ENCODE results near the gene CDC5L.
A peak's percentile ranks its signal among the peaks of the same experiment; 100 is the strongest.

The CDC5L gene

GRCh38 chr6:44388887-44389286 is 1.4 kb downstream of the CDC5L start:
- peaks cover 22% of the 10 kb centered on the region for H3K36me3 ChIP-seq (ENCODE audit: control insufficient read depth, insufficient read depth, low read length)
- H3K4me3 ChIP-seq (ENCODE audit: insufficient read depth, low read depth, low read length, poor library complexity, severe bottlenecking) = peak overlapping the region; percentile 83
- H3K27ac ChIP-seq (ENCODE audit: insufficient read depth, low read length, poor library complexity, severe bottlenecking) = no peak overlapping the region
- no peaks in the 10 kb centered on the region for H3K9me3 ChIP-seq (ENCODE audit: control insufficient read depth, low read length)
- H3K27me3 ChIP-seq (replicated peaks; ENCODE audit: control insufficient read depth, insufficient read depth, low read length, poor library complexity, severe bottlenecking) = no peaks in the 10 kb centered on the region
- no peak for DNase-seq
- H3K4me1 ChIP-seq (ENCODE audit: control insufficient read depth, insufficient read depth, low read length, poor library complexity, severe bottlenecking) = peaks cover 26% of the 10 kb centered on the region

GRCh38 chr6:44390158-44390683 is 2.7 kb downstream of the CDC5L start:
- H3K27me3 ChIP-seq (replicated peaks; ENCODE audit: control insufficient read depth, insufficient read depth, low read length, poor library complexity, severe bottlenecking) = no peaks in the 10 kb centered on the region
- no peak for DNase-seq

DNA sequence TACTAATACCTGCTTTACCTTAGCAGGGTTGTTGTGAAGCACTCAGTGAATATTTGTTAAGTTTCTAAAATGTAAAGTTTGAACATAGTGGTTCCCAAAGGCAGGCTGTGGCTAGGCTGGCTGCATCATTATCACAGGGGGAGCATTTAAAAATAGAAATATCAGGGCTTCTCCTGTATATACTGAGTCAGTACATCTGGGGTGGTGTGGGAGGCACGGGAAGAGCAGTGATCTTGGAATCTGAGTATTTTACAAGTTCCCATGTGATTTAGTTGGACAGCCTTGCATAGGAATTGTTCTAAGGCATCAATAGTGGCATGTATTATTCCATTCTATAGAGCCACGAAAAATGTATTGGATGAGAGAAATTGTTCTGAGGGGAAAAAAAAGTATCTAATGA is 8.0 kb downstream of the CDC5L start:
- Histone ChIP-seq H3K4me3 (ENCODE audit: insufficient read depth, low read depth, low read length, poor library complexity, severe bottlenecking) (no peak overlapping the region), H3K9me3 (ENCODE audit: control insufficient read depth, low read length) (no peaks in the 10 kb centered on the region), H3K27ac (ENCODE audit: insufficient read depth, low read length, poor library complexity, severe bottlenecking) (no peak overlapping the region), H3K27me3 (replicated peaks; ENCODE audit: control insufficient read depth, insufficient read depth, low read length, poor library complexity, severe bottlenecking) (no peaks in the 10 kb centered on the region), H3K4me1 (ENCODE audit: control insufficient read depth, insufficient read depth, low read length, poor library complexity, severe bottlenecking) (peaks cover 3% of the 10 kb centered on the region), H3K36me3 (ENCODE audit: control insufficient read depth, insufficient read depth, low read length) (peaks cover 73% of the 10 kb centered on the region)
- DNase-seq = no peak

More at GRCh38 chr6:44390158-44390683, 2.7 kb downstream of the CDC5L start:
- Histone ChIP-seq H3K9me3 (ENCODE audit: control insufficient read depth, low read length) (no peaks in the 10 kb centered on the region), H3K4me3 (ENCODE audit: insufficient read depth, low read depth, low read length, poor library complexity, severe bottlenecking) (no peak overlapping the region), H3K27ac (ENCODE audit: insufficient read depth, low read length, poor library complexity, severe bottlenecking) (no peak overlapping the region), H3K4me1 (ENCODE audit: control insufficient read depth, insufficient read depth, low read length, poor library complexity, severe bottlenecking) (peaks cover 26% of the 10 kb centered on the region), H3K36me3 (ENCODE audit: control insufficient read depth, insufficient read depth, low read length) (peaks cover 35% of the 10 kb centered on the region)

DNA sequence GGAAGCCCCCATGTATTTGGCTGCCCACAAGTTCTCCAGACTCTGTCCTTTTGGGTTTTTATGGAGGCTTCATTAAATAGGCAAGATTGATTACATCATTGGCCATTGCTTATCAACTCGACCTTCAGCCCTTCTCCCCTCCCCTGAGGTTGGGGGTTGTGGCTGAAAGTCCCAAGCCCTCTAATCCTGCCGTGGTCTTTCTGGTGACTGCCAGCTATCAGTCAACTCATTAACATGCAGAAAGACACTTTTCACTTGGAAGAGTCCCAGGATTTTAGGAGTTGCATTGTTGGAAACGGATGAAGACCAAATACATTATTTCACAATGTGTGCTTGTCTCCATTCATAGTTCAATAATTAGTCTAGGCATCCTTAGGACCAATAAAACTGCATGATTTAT is 9.5 kb downstream of the CDC5L start:
- Histone ChIP-seq H3K27ac (ENCODE audit: insufficient read depth, low read length, poor library complexity, severe bottlenecking) (no peak overlapping the region), H3K9me3 (ENCODE audit: control insufficient read depth, low read length) (no peaks in the 10 kb centered on the region), H3K4me3 (ENCODE audit: insufficient read depth, low read depth, low read length, poor library complexity, severe bottlenecking) (no peak overlapping the region), H3K4me1 (ENCODE audit: control insufficient read depth, insufficient read depth, low read length, poor library complexity, severe bottlenecking) (peaks cover 3% of the 10 kb centered on the region), H3K36me3 (ENCODE audit: control insufficient read depth, insufficient read depth, low read length) (peaks cover 77% of the 10 kb centered on the region), H3K27me3 (replicated peaks; ENCODE audit: control insufficient read depth, insufficient read depth, low read length, poor library complexity, severe bottlenecking) (no peaks in the 10 kb centered on the region)
- no peak for DNase-seq

GRCh38 chr6:44397424-44398164 is 10.1 kb downstream of the CDC5L start:
- Histone ChIP-seq H3K27ac (ENCODE audit: insufficient read depth, low read length, poor library complexity, severe bottlenecking) (no peak overlapping the region), H3K4me3 (ENCODE audit: insufficient read depth, low read depth, low read length, poor library complexity, severe bottlenecking) (no peak overlapping the region), H3K4me1 (ENCODE audit: control insufficient read depth, insufficient read depth, low read length, poor library complexity, severe bottlenecking) (peaks cover 3% of the 10 kb centered on the region), H3K36me3 (ENCODE audit: control insufficient read depth, insufficient read depth, low read length) (peaks cover 71% of the 10 kb centered on the region), H3K9me3 (ENCODE audit: control insufficient read depth, low read length) (no peaks in the 10 kb centered on the region), H3K27me3 (replicated peaks; ENCODE audit: control insufficient read depth, insufficient read depth, low read length, poor library complexity, severe bottlenecking) (no peaks in the 10 kb centered on the region)
- DNase-seq = no peak

DNA sequence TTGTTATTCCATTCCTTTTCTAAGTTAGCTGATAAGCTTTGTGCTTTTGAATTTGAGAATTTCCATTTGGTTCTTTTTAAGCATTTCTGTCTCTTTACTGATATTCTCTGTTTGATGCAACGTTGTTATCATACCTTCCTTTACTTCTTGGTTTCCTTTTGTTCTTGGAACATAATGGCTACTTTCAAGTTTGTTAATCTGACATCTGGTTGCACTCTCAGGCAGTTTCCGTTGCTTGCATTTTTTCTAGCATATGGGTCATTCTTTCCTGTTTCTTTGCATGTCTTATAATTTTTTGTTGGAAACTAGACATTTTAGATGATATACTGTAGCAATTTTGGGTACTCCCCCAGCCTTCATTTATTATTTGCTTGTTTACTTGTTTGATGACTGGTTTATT is 12.5 kb downstream of the CDC5L start:
- Histone ChIP-seq H3K9me3 (ENCODE audit: control insufficient read depth, low read length) (no peaks in the 10 kb centered on the region), H3K4me1 (ENCODE audit: control insufficient read depth, insufficient read depth, low read length, poor library complexity, severe bottlenecking) (peaks cover 3% of the 10 kb centered on the region), H3K4me3 (ENCODE audit: insufficient read depth, low read depth, low read length, poor library complexity, severe bottlenecking) (no peak overlapping the region), H3K27ac (ENCODE audit: insufficient read depth, low read length, poor library complexity, severe bottlenecking) (no peak overlapping the region), H3K36me3 (ENCODE audit: control insufficient read depth, insufficient read depth, low read length) (peaks cover 63% of the 10 kb centered on the region), H3K27me3 (replicated peaks; ENCODE audit: control insufficient read depth, insufficient read depth, low read length, poor library complexity, severe bottlenecking) (no peaks in the 10 kb centered on the region)
- DNase-seq = no peak

- Histone ChIP-seq H3K36me3 (ENCODE audit: control insufficient read depth, insufficient read depth, low read length) (peaks cover 62% of the 10 kb centered on the region), H3K27me3 (replicated peaks; ENCODE audit: control insufficient read depth, insufficient read depth, low read length, poor library complexity, severe bottlenecking) (no peaks in the 10 kb centered on the region), H3K27ac (ENCODE audit: insufficient read depth, low read length, poor library complexity, severe bottlenecking) (no peak overlapping the region), H3K4me1 (ENCODE audit: control insufficient read depth, insufficient read depth, low read length, poor library complexity, severe bottlenecking) (peaks cover 3% of the 10 kb centered on the region), H3K9me3 (ENCODE audit: control insufficient read depth, low read length) (no peaks in the 10 kb centered on the region), H3K4me3 (ENCODE audit: insufficient read depth, low read depth, low read length, poor library complexity, severe bottlenecking) (no peak overlapping the region)
- no peak for DNase-seq
These were observed 13.1 kb downstream of the CDC5L start for GRCh38 chr6:44400572-44400971.

DNA sequence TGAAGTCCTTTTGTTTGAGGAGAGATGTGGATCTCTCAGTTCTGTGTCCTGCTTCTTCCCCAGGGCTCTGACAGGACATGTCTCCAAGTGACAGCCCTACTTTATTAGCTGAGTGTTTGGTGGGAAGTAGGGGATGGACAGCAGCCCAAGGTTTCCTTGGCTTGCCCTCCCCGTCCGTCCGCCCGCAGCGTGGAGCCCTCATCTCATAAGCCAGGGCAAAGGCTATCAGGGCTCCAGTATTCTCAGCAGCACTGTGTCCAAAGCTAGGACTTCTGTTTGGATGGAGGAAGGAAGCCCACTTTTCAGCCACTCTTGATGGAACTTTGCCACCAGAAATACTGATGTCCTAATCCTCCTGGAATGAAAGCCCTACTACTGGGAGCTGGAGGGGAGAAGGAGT is 13.6 kb downstream of the CDC5L start:
- no peak overlapping the region for H3K27ac ChIP-seq (ENCODE audit: insufficient read depth, low read length, poor library complexity, severe bottlenecking)
- H3K9me3 ChIP-seq (ENCODE audit: control insufficient read depth, low read length) = no peaks in the 10 kb centered on the region
- H3K36me3 ChIP-seq (ENCODE audit: control insufficient read depth, insufficient read depth, low read length) = peaks cover 59% of the 10 kb centered on the region

GRCh38 chr6:44404022-44404714 is 16.7 kb downstream of the CDC5L start:
- Histone ChIP-seq H3K27ac (ENCODE audit: insufficient read depth, low read length, poor library complexity, severe bottlenecking) (no peak overlapping the region), H3K9me3 (ENCODE audit: control insufficient read depth, low read length) (no peaks in the 10 kb centered on the region), H3K4me3 (ENCODE audit: insufficient read depth, low read depth, low read length, poor library complexity, severe bottlenecking) (no peak overlapping the region), H3K27me3 (replicated peaks; ENCODE audit: control insufficient read depth, insufficient read depth, low read length, poor library complexity, severe bottlenecking) (no peaks in the 10 kb centered on the region), H3K4me1 (ENCODE audit: control insufficient read depth, insufficient read depth, low read length, poor library complexity, severe bottlenecking) (peaks cover 3% of the 10 kb centered on the region), H3K36me3 (ENCODE audit: control insufficient read depth, insufficient read depth, low read length) (peaks cover 53% of the 10 kb centered on the region)
- DNase-seq = no peak

More for the DNA sequence above, 13.6 kb downstream of the CDC5L start:
- H3K4me1 ChIP-seq (ENCODE audit: control insufficient read depth, insufficient read depth, low read length, poor library complexity, severe bottlenecking) = peaks cover 3% of the 10 kb centered on the region
- H3K4me3 ChIP-seq (ENCODE audit: insufficient read depth, low read depth, low read length, poor library complexity, severe bottlenecking) = no peak overlapping the region
- no peaks in the 10 kb centered on the region for H3K27me3 ChIP-seq (replicated peaks; ENCODE audit: control insufficient read depth, insufficient read depth, low read length, poor library complexity, severe bottlenecking)
- DNase-seq = no peak

DNA sequence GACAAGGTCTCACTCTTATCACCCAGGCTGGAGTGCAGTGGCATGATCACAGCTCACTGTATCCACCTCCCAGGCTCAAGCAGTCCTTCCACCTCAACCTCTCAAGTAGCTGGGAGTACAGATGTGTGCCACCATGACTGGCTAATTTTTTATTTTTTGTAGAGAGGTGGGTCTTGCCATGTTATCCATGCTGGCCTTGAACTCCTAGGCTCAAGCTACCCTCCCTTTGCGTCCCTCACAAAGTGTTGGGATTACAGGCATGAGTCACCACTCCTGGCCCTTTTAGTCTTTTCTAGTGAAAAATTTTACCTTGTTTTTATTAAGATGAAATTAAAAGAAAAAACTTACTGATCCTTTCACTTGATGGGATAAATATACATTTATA is 17.2 kb downstream of the CDC5L start:
- DNase-seq = no peak
- Histone ChIP-seq H3K4me1 (ENCODE audit: control insufficient read depth, insufficient read depth, low read length, poor library complexity, severe bottlenecking) (peaks cover 3% of the 10 kb centered on the region), H3K36me3 (ENCODE audit: control insufficient read depth, insufficient read depth, low read length) (peaks cover 57% of the 10 kb centered on the region), H3K27me3 (replicated peaks; ENCODE audit: control insufficient read depth, insufficient read depth, low read length, poor library complexity, severe bottlenecking) (no peaks in the 10 kb centered on the region), H3K27ac (ENCODE audit: insufficient read depth, low read length, poor library complexity, severe bottlenecking) (no peak overlapping the region), H3K4me3 (ENCODE audit: insufficient read depth, low read depth, low read length, poor library complexity, severe bottlenecking) (no peak overlapping the region), H3K9me3 (ENCODE audit: control insufficient read depth, low read length) (no peaks in the 10 kb centered on the region)

Data from effector memory CD4-positive, alpha-beta T cell (primary cell).